SK-N-SH (cell line): Measurements from ENCODE around the gene MPHOSPH9. TPM values are rescaled to one million over a fixed set of nuclear protein-coding genes. Genes with fewer than 3 reads are reported as not detected.

ENCODE experiments used
- CTCF ChIA-PET: fragments of 300-600, 350-600 bp; formaldehyde crosslinking; extraction: SDS; loops from one replicate; lab custom pipeline; 2021; lab: Yijun Ruan, JAX
- POLR2A ChIA-PET: fragments of 350-600 bp; sonication (Branson Sonifier 250); formaldehyde crosslinking; extraction: SDS; loops from one replicate; lab custom pipeline; 2020; ENCODE audit warnings: antibody characterized with exemption, inconsistent platforms; lab: Yijun Ruan, JAX
- DNase-seq: peaks from one replicate; pipeline ENCODE4 v3.0.0; 2012
- H2AFZ ChIP-seq: fragments of 200-600 bp; sonication (generic); 2 replicates; pipeline ENCODE4 v1.8.1; 2016; ENCODE audit warnings: antibody characterized with exemption, mild to moderate bottlenecking, low read depth
- H3F3A ChIP-seq: fragments of 200-600 bp; sonication (generic); replicated peaks from 2 replicates; pipeline ENCODE3; 2016; ENCODE audit warnings: antibody characterized with exemption, mild to moderate bottlenecking; ENCODE audit not compliant: insufficient read depth
- H3K27ac ChIP-seq, 2 experiments: fragments of 200-500 bp in 1 of 2; fragments of 200-600 bp in 1 of 2; sonication (Bioruptor generic) in 1 of 2; sonication (generic), shearing (Covaris generic) in 1 of 2; 2 replicates each; pipeline versions ENCODE4 v1.5.1 to v1.6.1; 2014 to 2016; ENCODE audit warnings: low read depth in 2 of 2, inconsistent platforms in 1 of 2, low read length in 1 of 2, mild to moderate bottlenecking in 1 of 2, mixed read lengths in 1 of 2
- H3K27me3 ChIP-seq: fragments of 200-600 bp; sonication (generic), shearing (Covaris generic); 2 replicates; pipeline ENCODE4 v1.6.1; 2016; ENCODE audit warnings: mixed run types; ENCODE audit not compliant: insufficient read depth
- H3K36me3 ChIP-seq, 2 experiments: fragments of 200-500 bp in 1 of 2; fragments of 200-600 bp in 1 of 2; sonication (Bioruptor generic) in 1 of 2; sonication (generic) in 1 of 2; replicated peaks in 1 of 2; 2 replicates each; pipeline versions ENCODE3 to v1.5.1; 2014 to 2016; ENCODE audit warnings: low read length in 1 of 2, mild to moderate bottlenecking in 1 of 2; ENCODE audit not compliant: insufficient read depth in 2 of 2, control insufficient read depth in 1 of 2
- H3K4me1 ChIP-seq, 2 experiments: fragments of 200-500 bp in 1 of 2; fragments of 200-600 bp in 1 of 2; sonication (Bioruptor generic) in 1 of 2; sonication (generic), shearing (Covaris generic) in 1 of 2; 2 replicates each; pipeline versions ENCODE4 v1.5.1 to v1.6.1; 2014 to 2016; ENCODE audit warnings: low read depth in 1 of 2, low read length in 1 of 2, mixed run types in 1 of 2; ENCODE audit not compliant: insufficient read depth in 2 of 2, control insufficient read depth in 1 of 2
- H3K4me2 ChIP-seq: fragments of 200-600 bp; sonication (generic), shearing (Covaris generic); 2 replicates; pipeline ENCODE4 v1.6.1; 2017; ENCODE audit warnings: mixed run types
- H3K4me3 ChIP-seq, 2 experiments: fragments of 200-500 bp in 1 of 2; fragments of 200-600 bp in 1 of 2; sonication (Bioruptor generic) in 1 of 2; sonication (generic), shearing (Covaris generic) in 1 of 2; 2 replicates each; pipeline versions ENCODE4 v1.5.1 to v1.8.1; 2014 to 2016; ENCODE audit warnings: low read depth in 2 of 2, inconsistent platforms in 1 of 2, low read length in 1 of 2, mild to moderate bottlenecking in 1 of 2, mixed read lengths in 1 of 2, moderate library complexity in 1 of 2
- H3K79me2 ChIP-seq: fragments of 200-600 bp; sonication (generic); 2 replicates; pipeline ENCODE4 v1.8.1; 2017; ENCODE audit warnings: mild to moderate bottlenecking; ENCODE audit not compliant: insufficient read depth
- H3K9ac ChIP-seq: fragments of 200-600 bp; sonication (generic); 2 replicates; pipeline ENCODE4 v1.6.1; 2017; ENCODE audit warnings: mixed run types
- H3K9me2 ChIP-seq: fragments of 200-600 bp; sonication (generic); 2 replicates; pipeline ENCODE4 v1.6.1; 2017; ENCODE audit warnings: mixed run types
- H3K9me3 ChIP-seq: fragments of 200-600 bp; sonication (generic); 2 replicates; pipeline ENCODE4 v1.6.1; 2017; ENCODE audit warnings: mixed run types, mild to moderate bottlenecking, moderate library complexity
- H4K20me1 ChIP-seq: fragments of 200-600 bp; sonication (generic); 2 replicates; pipeline ENCODE4 v1.6.1; 2017; ENCODE audit warnings: mild to moderate bottlenecking, mixed run types; ENCODE audit not compliant: insufficient read depth
- CTCF ChIP-seq: fragments of 200-600 bp; sonication (generic); IDR thresholded peaks from 2 replicates; pipeline ENCODE4 v1.6.1; 2017; ENCODE audit warnings: antibody characterized with exemption, mild to moderate bottlenecking, moderate library complexity
- ELF1 ChIP-seq: IDR thresholded peaks from 2 replicates; pipeline ENCODE4 v1.4.0; 2012
- FOXM1 ChIP-seq: IDR thresholded peaks from 2 replicates; pipeline ENCODE4 v1.4.0; 2012; ENCODE audit warnings: low read depth, mild to moderate bottlenecking
- GABPA ChIP-seq: IDR thresholded peaks from 2 replicates; pipeline ENCODE4 v1.4.0; 2012; ENCODE audit warnings: low read depth, mild to moderate bottlenecking
- IRF3 ChIP-seq: fragments of 150-350 bp; IDR thresholded peaks from 2 replicates; pipeline ENCODE4 v1.6.1; 2016; ENCODE audit warnings: mild to moderate bottlenecking, low read depth, low read length
- JUND ChIP-seq: IDR thresholded peaks from 2 replicates; pipeline ENCODE4 v1.4.0; 2012
- MEF2A ChIP-seq: IDR thresholded peaks from 2 replicates; pipeline ENCODE4 v1.4.0; 2012; ENCODE audit warnings: low read depth, borderline replicate concordance
- NFIC ChIP-seq: IDR thresholded peaks from 2 replicates; pipeline ENCODE4 v1.4.0; 2012; ENCODE audit warnings: borderline replicate concordance
- NRF1 ChIP-seq: IDR thresholded peaks from 2 replicates; pipeline ENCODE4 v1.6.1; 2012; ENCODE audit warnings: low read depth, mild to moderate bottlenecking, low read length
- RAD21 ChIP-seq: IDR thresholded peaks from 2 replicates; pipeline ENCODE4 v1.6.1; 2012; ENCODE audit warnings: mild to moderate bottlenecking, low read length
- SIN3A ChIP-seq: IDR thresholded peaks from 2 replicates; pipeline ENCODE4 v1.6.1; 2012; ENCODE audit warnings: low read depth, mild to moderate bottlenecking, low read length, moderate library complexity, borderline replicate concordance
- SMC3 ChIP-seq: IDR thresholded peaks from 2 replicates; pipeline ENCODE4 v1.6.1; 2012; ENCODE audit warnings: low read depth, low read length, improper control_type of control experiment
- TCF12 ChIP-seq: IDR thresholded peaks from 2 replicates; pipeline ENCODE4 v1.4.0; 2012
- TEAD4 ChIP-seq: IDR thresholded peaks from 2 replicates; pipeline ENCODE4 v1.4.0; 2012; ENCODE audit warnings: mild to moderate bottlenecking, borderline replicate concordance; ENCODE audit not compliant: insufficient read depth
- USF2 ChIP-seq: fragments of 150-350 bp; IDR thresholded peaks from 2 replicates; pipeline ENCODE4 v1.6.1; 2017; ENCODE audit warnings: antibody characterized with exemption, low read length, low read depth, borderline replicate concordance
- WGBS: methylation state at CpG from one replicate; pipeline ENCODE4 v1.1.6; 2017; ENCODE audit warnings: low lambda C conversion rate; 5-methylcytosine and 5-hydroxymethylcytosine counted together
- polyA plus RNA-seq, 3 experiments: library from polyadenylated mRNA; depleted of rRNA; stranded (reverse); fragments of >200 nt; gene quantifications; 2 replicates each; pipeline ENCODE4 v1.2.3, GENCODE V29; 2012
- TF ChIP-seq, protein P1 (sequence below): IDR thresholded peaks from 2 replicates; pipeline ENCODE4; 2012
- TF ChIP-seq, protein P2 (sequence below): IDR thresholded peaks from 2 replicates; pipeline ENCODE4 v1.4.0; 2012; ENCODE audit warnings: low read depth, borderline replicate concordance
- TF ChIP-seq, protein P3 (sequence below): IDR thresholded peaks from 2 replicates; pipeline ENCODE4 v1.4.0; 2012; ENCODE audit warnings: low read depth

The MPHOSPH9 gene
- polyA plus RNA-seq, 1 of the 3 experiments (the other 2 are of a cell fraction) = 9.0 TPM

GRCh38 chr12:123126294-123127181, 106.4 kb downstream of the MPHOSPH9 start (continued):
- TF ChIP-seq IRF3 = no peak

DNA sequence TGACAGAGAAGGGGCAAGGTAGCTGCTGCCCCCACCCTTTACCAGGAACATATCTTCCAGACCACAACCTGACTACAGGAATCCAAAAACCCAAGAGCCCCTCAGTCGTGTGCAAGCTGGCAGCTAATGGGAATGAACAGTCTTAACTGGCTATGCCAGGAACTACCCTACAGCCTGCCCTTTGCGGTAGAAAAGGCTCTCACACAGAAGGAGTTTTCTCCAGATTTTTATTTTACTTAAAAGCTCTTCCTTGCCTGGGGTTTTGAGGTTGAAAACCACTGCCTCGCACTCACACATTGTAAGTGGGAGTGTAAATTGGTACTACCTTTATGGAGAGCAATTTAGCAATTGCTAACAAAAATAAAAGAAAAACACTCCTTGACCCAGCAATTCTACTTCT, 110.3 kb downstream of the MPHOSPH9 start:
- DNase-seq = no peak
- CTCF ChIA-PET = interaction anchor here (1.3 kb wide), 1 partner anchor 79 kb away, joined by 3 read pairs; no protein-coding TSS in a partner anchor
- no peaks in the 10 kb centered on the region for H3K27me3 ChIP-seq
- H4K20me1 ChIP-seq = no peaks in the 10 kb centered on the region
- no peak overlapping the region for H3K27ac ChIP-seq
- 98% methylated on average over 3 of the region's 3 CpGs for WGBS
- peaks cover 15% of the 10 kb centered on the region for H3F3A ChIP-seq
- no peak overlapping the region for H2AFZ ChIP-seq
- no peaks in the 10 kb centered on the region for H3K9me3 ChIP-seq
- no peak overlapping the region for H3K9ac ChIP-seq
- TF ChIP-seq RAD21 (no peak), FOXM1 (no peak), ELF1 (no peak)
- TF ChIP-seq, protein P1, sequence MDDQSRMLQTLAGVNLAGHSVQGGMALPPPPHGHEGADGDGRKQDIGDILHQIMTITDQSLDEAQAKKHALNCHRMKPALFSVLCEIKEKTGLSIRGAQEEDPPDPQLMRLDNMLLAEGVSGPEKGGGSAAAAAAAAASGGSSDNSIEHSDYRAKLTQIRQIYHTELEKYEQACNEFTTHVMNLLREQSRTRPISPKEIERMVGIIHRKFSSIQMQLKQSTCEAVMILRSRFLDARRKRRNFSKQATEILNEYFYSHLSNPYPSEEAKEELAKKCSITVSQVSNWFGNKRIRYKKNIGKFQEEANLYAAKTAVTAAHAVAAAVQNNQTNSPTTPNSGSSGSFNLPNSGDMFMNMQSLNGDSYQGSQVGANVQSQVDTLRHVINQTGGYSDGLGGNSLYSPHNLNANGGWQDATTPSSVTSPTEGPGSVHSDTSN = no peak
- TF ChIP-seq, all 33 proteins: peak for 0
- POLR2A ChIA-PET = no interaction called here
- H3K4me3 ChIP-seq = no peak overlapping the region
- H3K4me2 ChIP-seq = no peak overlapping the region
- H3K36me3 ChIP-seq = no peaks in the 10 kb centered on the region
- no peaks in the 10 kb centered on the region for H3K9me2 ChIP-seq
- H3K4me1 ChIP-seq = peaks cover 0 to 12% of the 10 kb centered on the region in 2 experiments; a peak in 2 of 4 replicates
- peaks cover 13% of the 10 kb centered on the region for H3K79me2 ChIP-seq

GRCh38 chr12:123121670-123122069, 111.3 kb downstream of the MPHOSPH9 start:
- Histone ChIP-seq H3K9me2 (no peaks in the 10 kb centered on the region), H3K79me2 (peaks cover 13% of the 10 kb centered on the region), H3K9ac (no peak overlapping the region), H4K20me1 (no peaks in the 10 kb centered on the region), H3F3A (peaks cover 5% of the 10 kb centered on the region), H3K9me3 (no peaks in the 10 kb centered on the region), H3K27ac (no peak overlapping the region), H3K4me1 (peaks cover 0 to 5% of the 10 kb centered on the region in 2 experiments; a peak in 1 of 4 replicates), H3K36me3 (no peaks in the 10 kb centered on the region), H3K4me2 (no peak overlapping the region), H3K27me3 (no peaks in the 10 kb centered on the region), H2AFZ (no peak overlapping the region), H3K4me3 (no peak overlapping the region)
- WGBS = 100% methylated on average over 6 of the region's 6 CpGs
- ChIA-PET CTCF (interaction anchor here (0.9 kb wide), 1 partner anchor 78 kb away, joined by 4 read pairs; no protein-coding TSS in a partner anchor), POLR2A (no interaction called here)
- DNase-seq = no peak
- TF ChIP-seq RAD21 = no peak
- TF ChIP-seq, protein P1 = no peak
- TF ChIP-seq, protein P2, sequence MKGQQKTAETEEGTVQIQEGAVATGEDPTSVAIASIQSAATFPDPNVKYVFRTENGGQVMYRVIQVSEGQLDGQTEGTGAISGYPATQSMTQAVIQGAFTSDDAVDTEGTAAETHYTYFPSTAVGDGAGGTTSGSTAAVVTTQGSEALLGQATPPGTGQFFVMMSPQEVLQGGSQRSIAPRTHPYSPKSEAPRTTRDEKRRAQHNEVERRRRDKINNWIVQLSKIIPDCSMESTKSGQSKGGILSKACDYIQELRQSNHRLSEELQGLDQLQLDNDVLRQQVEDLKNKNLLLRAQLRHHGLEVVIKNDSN = no peak
- no peak for TF ChIP-seq SMC3
- no peak for TF ChIP-seq TEAD4
- TF ChIP-seq GABPA = no peak
- no peak for TF ChIP-seq CTCF
- TF ChIP-seq USF2 = no peak
- no peak for TF ChIP-seq NRF1
- no peak for TF ChIP-seq MEF2A
- no peak for TF ChIP-seq SIN3A
- TF ChIP-seq NFIC = no peak
- no peak for TF ChIP-seq TCF12
- TF ChIP-seq, protein P3, sequence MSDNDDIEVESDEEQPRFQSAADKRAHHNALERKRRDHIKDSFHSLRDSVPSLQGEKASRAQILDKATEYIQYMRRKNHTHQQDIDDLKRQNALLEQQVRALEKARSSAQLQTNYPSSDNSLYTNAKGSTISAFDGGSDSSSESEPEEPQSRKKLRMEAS = no peak
- TF ChIP-seq JUND = no peak
